ENCODE data around the gene PINLYP. TPM values are rescaled to one million over a fixed set of nuclear protein-coding genes. Genes with fewer than 3 reads are reported as not detected.

PINLYP gene
- total RNA-seq, 4 donors from 2014 or later: 3.3 to 6.2 (median 4.9) TPM

DNA sequence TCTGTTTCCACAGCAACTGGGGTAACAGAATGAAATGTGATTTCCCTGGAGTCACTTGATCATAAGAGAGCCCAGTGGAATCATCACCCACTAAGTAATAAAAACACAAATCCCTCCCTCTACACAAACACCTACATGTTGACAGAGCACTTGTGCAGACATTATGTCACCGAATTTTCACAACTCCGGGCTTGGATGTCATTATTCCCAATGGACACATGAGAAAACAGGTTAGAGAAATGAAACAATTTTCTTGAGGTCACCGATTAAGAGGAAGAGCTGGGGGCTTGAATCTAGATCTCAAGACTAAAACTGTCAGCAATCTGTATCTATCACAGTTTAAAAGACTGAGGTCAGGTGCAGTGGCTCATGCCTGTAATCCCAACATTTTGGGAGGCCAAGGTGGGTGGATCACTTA is 3.4 kb upstream of the PINLYP start:
- Histone ChIP-seq H3K27me3 (no peaks in the 10 kb centered on the region), H3K9me3 (no peaks in the 10 kb centered on the region), H3K4me1 (peaks cover 13 to 29% (median 23%) of the 10 kb centered on the region in 4 donors), H3K36me3 (peaks cover 0 to 45% (median 5%) of the 10 kb centered on the region in 4 donors), H3K4me3 (no peak overlapping the region), H3K27ac (replicated peaks in 1 of 4) (no peak overlapping the region)
- DNase-seq (ENCODE audit: extremely low spot score): no peak
- 90% methylated on average over 3 of the region's 3 CpGs for WGBS
- intact Hi-C loops (cut with DNase I): no loop called here
- TF ChIP-seq EP300 (IDR thresholded peaks at IDR 0.05): no peak
- no peak for TF ChIP-seq POLR2A (IDR thresholded peaks at IDR 0.05; ENCODE audit: low read depth)
- TF ChIP-seq, protein P1, sequence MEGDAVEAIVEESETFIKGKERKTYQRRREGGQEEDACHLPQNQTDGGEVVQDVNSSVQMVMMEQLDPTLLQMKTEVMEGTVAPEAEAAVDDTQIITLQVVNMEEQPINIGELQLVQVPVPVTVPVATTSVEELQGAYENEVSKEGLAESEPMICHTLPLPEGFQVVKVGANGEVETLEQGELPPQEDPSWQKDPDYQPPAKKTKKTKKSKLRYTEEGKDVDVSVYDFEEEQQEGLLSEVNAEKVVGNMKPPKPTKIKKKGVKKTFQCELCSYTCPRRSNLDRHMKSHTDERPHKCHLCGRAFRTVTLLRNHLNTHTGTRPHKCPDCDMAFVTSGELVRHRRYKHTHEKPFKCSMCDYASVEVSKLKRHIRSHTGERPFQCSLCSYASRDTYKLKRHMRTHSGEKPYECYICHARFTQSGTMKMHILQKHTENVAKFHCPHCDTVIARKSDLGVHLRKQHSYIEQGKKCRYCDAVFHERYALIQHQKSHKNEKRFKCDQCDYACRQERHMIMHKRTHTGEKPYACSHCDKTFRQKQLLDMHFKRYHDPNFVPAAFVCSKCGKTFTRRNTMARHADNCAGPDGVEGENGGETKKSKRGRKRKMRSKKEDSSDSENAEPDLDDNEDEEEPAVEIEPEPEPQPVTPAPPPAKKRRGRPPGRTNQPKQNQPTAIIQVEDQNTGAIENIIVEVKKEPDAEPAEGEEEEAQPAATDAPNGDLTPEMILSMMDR (IDR thresholded peaks at IDR 0.05): no peak
- TF ChIP-seq POLR2AphosphoS5 (IDR thresholded peaks at IDR 0.05): no peak

DNA sequence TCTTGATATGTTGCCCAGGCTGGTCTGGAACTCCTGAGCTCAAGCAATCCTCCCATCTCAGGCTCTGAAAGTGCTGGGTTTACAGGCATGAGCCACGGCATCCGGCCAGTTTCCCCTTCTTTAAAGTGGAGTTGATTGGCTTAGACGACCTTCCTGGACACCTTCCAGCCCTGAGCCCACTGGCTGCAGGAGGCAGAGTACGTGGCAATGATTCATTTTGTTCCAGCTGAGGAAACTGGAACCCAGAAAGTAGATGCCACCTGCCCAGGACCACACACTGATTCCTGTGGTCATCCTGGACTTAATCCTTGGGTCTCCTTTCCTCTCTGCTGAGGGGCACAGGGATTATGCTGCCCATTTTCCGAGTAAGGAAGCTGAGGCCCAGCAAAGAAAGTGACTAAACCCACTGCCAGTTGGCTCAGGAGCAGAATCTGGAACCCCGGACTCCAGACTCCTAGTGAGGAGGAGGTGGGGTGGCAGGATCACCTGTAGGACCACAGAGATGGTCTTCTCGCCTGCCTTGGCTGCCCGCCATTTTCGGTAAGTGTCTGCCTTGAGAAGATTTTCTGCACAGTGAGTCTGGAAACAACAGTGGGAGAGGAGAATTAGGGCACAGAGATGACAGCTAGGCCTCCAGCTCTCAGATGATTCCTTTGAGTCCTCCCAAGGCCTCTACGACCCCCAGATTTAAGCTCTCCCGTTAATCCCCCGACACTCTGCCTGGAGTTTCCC is 1.0 kb upstream of the PINLYP start:
- TF ChIP-seq, protein P1 (IDR thresholded peaks at IDR 0.05): no peak
- TF ChIP-seq POLR2AphosphoS5 (IDR thresholded peaks at IDR 0.05) (no peak), EP300 (IDR thresholded peaks at IDR 0.05) (no peak), POLR2A (IDR thresholded peaks at IDR 0.05; ENCODE audit: low read depth) (no peak)
- DNase-seq (ENCODE audit: extremely low spot score): no peak
- intact Hi-C loops (cut with DNase I): loop anchor here (5.0 kb wide), 1 partner anchor 37 kb away; no protein-coding TSS in a partner anchor
- 30% methylated on average over 12 of the region's 12 CpGs for WGBS
- Histone ChIP-seq H3K9me3 (no peaks in the 10 kb centered on the region), H3K4me3 (peak overlapping the region; percentile 71 to 84 (median 78)), H3K36me3 (peaks cover 0 to 35% (median 5%) of the 10 kb centered on the region in 4 donors), H3K27ac (replicated peaks in 1 of 4) (peak overlapping the region; percentile 82 to 89 (median 87)), H3K27me3 (no peaks in the 10 kb centered on the region), H3K4me1 (peaks cover 13 to 29% (median 25%) of the 10 kb centered on the region in 4 donors)

DNA sequence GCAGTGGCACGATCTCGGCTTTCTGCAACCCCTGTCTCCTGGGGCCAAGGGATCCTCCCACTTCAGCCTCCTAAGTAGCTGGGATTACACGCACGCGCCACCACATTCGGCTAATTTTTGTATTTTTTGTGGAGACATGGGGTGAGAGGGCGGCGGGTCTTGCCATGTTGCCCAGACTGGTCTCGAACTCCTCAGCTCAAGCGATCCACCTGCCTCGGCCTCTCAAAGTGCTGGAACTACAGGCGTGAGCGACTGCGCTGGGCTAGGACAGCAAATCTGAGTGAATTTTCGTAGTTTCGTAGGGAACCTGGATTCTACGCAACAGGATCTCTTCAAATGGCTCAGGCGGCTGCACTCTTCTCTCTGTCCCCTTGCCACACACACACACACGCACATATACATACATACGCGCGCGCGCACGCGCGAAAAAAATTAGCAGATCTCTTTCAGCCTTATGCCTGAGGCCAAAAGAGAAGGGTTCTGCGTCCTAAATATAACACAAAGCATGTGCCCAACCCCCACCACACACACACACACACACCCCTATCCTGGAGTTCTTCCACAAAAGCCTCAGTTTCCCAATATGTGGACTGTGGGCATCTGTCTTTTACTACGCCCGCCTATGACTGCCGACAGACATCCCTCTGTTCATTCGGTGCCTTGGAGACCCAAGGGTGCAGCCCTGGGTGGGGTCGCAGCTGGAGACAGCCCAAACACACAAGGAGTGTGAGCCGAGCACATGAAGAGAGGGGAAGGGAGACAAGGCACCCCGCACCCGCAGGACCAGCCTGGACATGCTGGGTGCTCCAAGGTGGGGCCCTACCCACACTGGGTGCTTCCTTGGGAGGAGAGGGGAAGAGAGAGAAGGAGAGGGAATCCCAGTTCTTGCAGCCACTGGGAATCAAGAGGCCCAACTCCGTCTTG is 616 bp downstream of the PINLYP start:
- intact Hi-C loops (cut with DNase I): loop anchor here (2.0 to 5.0 kb wide), 2 partner anchors 19 to 39 kb away; no protein-coding TSS in a partner anchor
- TF ChIP-seq POLR2AphosphoS5 (IDR thresholded peaks at IDR 0.05) (no peak), POLR2A (IDR thresholded peaks at IDR 0.05; ENCODE audit: low read depth) (no peak), EP300 (IDR thresholded peaks at IDR 0.05) (no peak)
- TF ChIP-seq, protein P1 (IDR thresholded peaks at IDR 0.05): no peak
- Histone ChIP-seq H3K36me3 (peaks cover 0 to 22% (median 5%) of the 10 kb centered on the region in 4 donors), H3K27ac (replicated peaks in 1 of 4) (peak overlapping the region; percentile 82 to 89 (median 87)), H3K27me3 (no peaks in the 10 kb centered on the region), H3K9me3 (no peaks in the 10 kb centered on the region), H3K4me1 (peaks cover 13 to 45% (median 40%) of the 10 kb centered on the region in 4 donors), H3K4me3 (peak overlapping the region; percentile 71 to 84 (median 78))
- 69% methylated on average over 37 of the region's 37 CpGs for WGBS
- no peak for DNase-seq (ENCODE audit: extremely low spot score)

DNA sequence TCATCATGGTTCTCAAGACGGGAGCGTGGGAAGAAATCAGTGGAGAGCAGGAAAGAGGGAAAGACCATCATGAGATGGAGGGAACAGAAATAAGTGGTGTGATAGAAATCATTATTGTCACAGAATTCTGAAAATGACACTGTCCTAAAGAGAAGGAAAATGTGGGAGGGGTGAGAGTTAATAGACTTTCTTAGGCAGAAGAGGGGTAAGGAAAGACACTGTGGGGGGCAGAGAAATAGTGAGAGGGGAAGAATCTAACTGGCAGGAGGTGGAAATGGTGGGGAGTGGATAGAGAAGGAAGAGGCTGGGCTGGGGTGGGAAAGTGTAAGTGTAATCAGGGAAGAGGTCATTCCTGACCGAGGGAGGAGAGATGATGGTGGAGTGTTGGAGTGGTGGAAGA is 3.2 kb downstream of the PINLYP start:
- H3K9me3 ChIP-seq: no peaks in the 10 kb centered on the region
- no peak overlapping the region for H3K4me3 ChIP-seq
- no peaks in the 10 kb centered on the region for H3K36me3 ChIP-seq
- 92% methylated on average over 3 of the region's 3 CpGs for WGBS
- no peak overlapping the region for H3K27ac ChIP-seq (replicated peaks in 1 of 4)
- intact Hi-C loops (cut with DNase I): loop anchor here (5.0 kb wide), 1 partner anchor 41 kb away; no protein-coding TSS in a partner anchor
- H3K27me3 ChIP-seq: no peaks in the 10 kb centered on the region
- no peak for TF ChIP-seq EP300 (IDR thresholded peaks at IDR 0.05)
- TF ChIP-seq POLR2A (IDR thresholded peaks at IDR 0.05; ENCODE audit: low read depth): no peak
- TF ChIP-seq, protein P1 (IDR thresholded peaks at IDR 0.05): no peak
- TF ChIP-seq POLR2AphosphoS5 (IDR thresholded peaks at IDR 0.05): no peak
- DNase-seq (ENCODE audit: extremely low spot score): no peak
- H3K4me1 ChIP-seq: peaks cover 11 to 50% (median 46%) of the 10 kb centered on the region in 4 donors

All from esophagus muscularis mucosa (tissue), 4 donors.